Spleen (tissue), 7 donors: Measurements from ENCODE around the gene ZNF385A.

Experiments
- CTCF ChIP-seq, 11 experiments: fragments of 200-600 bp in 7 of 11; fragments of 450-650 bp in 4 of 11; sonication (generic) in 4 of 11; IDR thresholded peaks in 8 of 11; conservative IDR thresholded peaks in 3 of 11; 1 replicate in 7 of 11; 2 replicates in 4 of 11; pipeline versions ENCODE4 v1.4.0 to v1.8.0; 2016 to 2021; ENCODE audit warnings: antibody characterized with exemption in 11 of 11, inconsistent platforms in 4 of 11, mild to moderate bottlenecking in 1 of 11
- POLR2AphosphoS5 ChIP-seq, 3 donors: sonication (generic); formaldehyde crosslinking; IDR thresholded peaks; one replicate each; pipeline ENCODE4 v1.5.1; 2017; ENCODE audit warnings: antibody characterized with exemption in 3 of 3
- donor health status: DM: no; HTN: no; CAD: no; lungs with moderate emphysema.
- donor health status: DM: no; HTN: no; CAD: no.
- donor health status: DM: no; HTN: no; CAD: no.

GRCh38 chr12:54416687-54417603 lies 32.4 kb upstream of the ZNF385A start:
- TF ChIP-seq CTCF (IDR thresholded peaks at IDR 0.05 in 8 of 11, conservative IDR thresholded peaks at IDR 0.05 in 3 of 11) (no peak), POLR2AphosphoS5 (IDR thresholded peaks at IDR 0.05) (no peak)
